ENCODE measurements around the gene EPB41L2.
A peak's percentile ranks its signal among the peaks of the same experiment; 100 is the strongest.

The EPB41L2 gene

DNA sequence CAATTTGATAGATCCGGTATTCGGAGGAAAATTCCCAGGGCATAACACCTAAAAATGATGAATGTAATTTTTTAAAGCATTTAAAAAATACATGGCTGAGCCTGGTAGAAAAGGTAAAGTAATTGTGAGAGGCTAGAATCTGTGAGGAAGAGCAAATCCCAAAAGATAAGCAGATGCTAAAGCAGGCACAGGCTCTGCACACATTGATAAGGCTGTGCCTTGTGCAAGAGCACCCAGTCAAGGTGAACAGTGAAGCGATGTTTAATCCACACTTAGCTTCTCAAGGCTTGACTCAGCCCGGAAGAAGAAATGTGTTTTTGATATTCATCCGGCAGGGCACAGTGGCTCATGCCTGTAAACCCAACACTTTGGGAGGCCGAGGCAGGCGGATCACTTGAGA lies 5.1 kb upstream of the EPB41L2 start:
- Mint-ChIP-seq H3K4me1 (peaks cover 9% of the 10 kb centered on the region), H3K9me3 (peaks cover 4% of the 10 kb centered on the region), H3K4me3 (no peak overlapping the region), H3K27ac (no peak overlapping the region), H3K36me3 (no peaks in the 10 kb centered on the region), H3K27me3 (no peaks in the 10 kb centered on the region)
- no peak for ATAC-seq

DNA sequence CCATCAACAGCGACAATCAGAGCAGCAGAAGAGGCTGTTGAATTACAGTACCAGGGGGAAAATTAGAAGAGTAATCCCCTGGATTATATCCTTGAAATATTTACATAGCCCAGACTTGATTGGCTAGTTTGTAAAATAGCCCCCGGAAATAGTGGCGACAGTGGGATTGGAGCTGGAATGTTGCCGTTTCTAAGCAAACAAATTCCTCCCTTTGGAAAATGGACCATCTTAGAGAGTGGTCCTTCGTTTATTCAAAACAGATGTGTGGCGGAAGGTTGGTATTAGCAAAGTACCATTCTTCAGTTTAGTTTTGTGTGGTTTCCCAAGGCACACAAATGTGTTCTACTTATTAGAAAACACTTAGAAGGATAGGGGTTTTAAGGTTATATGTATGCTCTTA lies 4.5 kb upstream of the EPB41L2 start:
- peaks cover 4% of the 10 kb centered on the region for H3K9me3 Mint-ChIP-seq
- no peaks in the 10 kb centered on the region for H3K36me3 Mint-ChIP-seq
- no peak overlapping the region for H3K4me3 Mint-ChIP-seq
- no peak overlapping the region for H3K27ac Mint-ChIP-seq
- no peaks in the 10 kb centered on the region for H3K27me3 Mint-ChIP-seq
- ATAC-seq, result no peak
- peaks cover 9% of the 10 kb centered on the region for H3K4me1 Mint-ChIP-seq

DNA sequence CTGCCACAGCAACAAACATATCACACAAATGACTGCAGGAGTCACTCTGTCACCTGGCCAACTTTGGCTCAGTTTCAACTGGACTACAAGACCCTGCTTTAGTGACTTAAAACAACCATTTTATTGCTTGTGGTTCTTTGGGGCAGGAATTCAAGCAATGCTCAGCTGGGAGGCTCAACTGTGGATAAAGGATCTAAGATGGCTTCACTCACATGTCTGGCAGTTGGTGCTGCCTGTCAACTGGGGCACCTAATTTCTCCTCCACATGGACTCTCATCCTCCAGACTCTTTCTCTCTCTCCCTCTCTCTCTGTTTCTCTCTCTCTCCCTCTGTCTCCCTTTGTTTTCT lies 2.8 kb upstream of the EPB41L2 start:
- no peak for ATAC-seq
- Mint-ChIP-seq H3K36me3 (no peaks in the 10 kb centered on the region), H3K27ac (no peak overlapping the region), H3K9me3 (peaks cover 4% of the 10 kb centered on the region), H3K27me3 (no peaks in the 10 kb centered on the region), H3K4me1 (peaks cover 23% of the 10 kb centered on the region), H3K4me3 (no peak overlapping the region)

DNA sequence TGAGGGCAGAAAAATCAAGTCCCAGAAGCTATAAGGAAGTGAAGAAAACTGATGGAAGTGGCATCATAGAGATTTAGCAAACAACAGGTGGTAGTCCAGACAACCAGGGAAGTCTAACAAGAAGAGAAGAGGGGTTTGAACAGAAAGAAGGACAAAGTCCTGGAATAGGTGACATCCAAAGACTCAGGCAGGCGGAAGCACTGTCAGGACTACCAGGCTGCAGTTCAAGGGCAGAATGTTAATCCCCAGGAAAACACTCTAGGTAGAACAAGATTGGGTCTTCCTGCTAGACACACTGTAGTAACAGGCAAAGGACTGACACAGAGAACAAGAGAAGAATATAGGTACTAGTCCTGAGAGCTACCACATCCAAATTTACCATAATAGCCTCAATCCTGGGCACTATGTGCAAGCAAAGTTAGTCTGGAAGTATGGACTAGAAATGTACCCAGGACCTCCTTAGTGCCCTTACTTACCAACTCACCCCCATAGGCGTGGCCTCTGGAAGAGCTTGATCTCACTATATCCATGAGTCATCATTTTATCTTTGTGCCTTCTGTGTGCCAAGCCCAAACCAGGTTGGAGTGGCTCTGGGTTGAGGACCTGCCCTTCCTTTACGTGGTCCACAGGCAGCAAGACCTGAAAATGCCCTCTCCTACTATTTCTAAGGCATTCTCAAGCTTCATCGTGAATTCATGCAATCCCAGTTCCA lies 2.2 kb upstream of the EPB41L2 start:
- no peaks in the 10 kb centered on the region for H3K27me3 Mint-ChIP-seq
- H3K4me3 Mint-ChIP-seq, result no peak overlapping the region
- peaks cover 29% of the 10 kb centered on the region for H3K4me1 Mint-ChIP-seq
- H3K9me3 Mint-ChIP-seq, result peaks cover 4% of the 10 kb centered on the region
- no peak overlapping the region for H3K27ac Mint-ChIP-seq
- ATAC-seq, result no peak
- no peaks in the 10 kb centered on the region for H3K36me3 Mint-ChIP-seq

DNA sequence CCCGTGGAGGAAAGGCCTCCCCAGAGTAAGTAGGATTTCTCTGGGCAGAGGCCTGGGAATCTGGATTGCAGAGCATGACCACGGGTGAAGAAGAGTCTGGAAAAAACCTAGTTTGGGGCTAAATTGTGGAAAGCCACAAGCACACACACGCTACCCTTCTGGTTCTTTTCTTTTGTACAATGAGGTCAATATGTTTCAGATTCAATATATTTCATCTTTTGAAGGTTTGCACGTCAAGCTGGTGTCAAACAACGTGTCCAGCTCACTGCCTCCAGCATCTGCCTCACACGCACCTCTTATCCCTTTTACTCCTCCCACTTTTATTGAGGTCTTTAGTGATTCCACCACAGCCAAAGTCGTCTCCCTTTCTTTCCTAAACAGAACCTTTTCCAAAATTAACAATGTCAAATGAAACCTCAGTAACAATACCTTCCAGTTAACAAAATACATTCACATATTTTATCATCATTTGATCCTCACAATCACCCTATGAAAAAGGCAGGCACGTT lies 773 bp upstream of the EPB41L2 start:
- peak overlapping the region; percentile 86 for H3K4me3 Mint-ChIP-seq
- peak overlapping the region; percentile 28 for H3K27ac Mint-ChIP-seq
- H3K4me1 Mint-ChIP-seq, result peaks cover 30% of the 10 kb centered on the region
- H3K27me3 Mint-ChIP-seq, result no peaks in the 10 kb centered on the region
- no peak for ATAC-seq
- H3K9me3 Mint-ChIP-seq, result no peaks in the 10 kb centered on the region
- H3K36me3 Mint-ChIP-seq, result no peaks in the 10 kb centered on the region

DNA sequence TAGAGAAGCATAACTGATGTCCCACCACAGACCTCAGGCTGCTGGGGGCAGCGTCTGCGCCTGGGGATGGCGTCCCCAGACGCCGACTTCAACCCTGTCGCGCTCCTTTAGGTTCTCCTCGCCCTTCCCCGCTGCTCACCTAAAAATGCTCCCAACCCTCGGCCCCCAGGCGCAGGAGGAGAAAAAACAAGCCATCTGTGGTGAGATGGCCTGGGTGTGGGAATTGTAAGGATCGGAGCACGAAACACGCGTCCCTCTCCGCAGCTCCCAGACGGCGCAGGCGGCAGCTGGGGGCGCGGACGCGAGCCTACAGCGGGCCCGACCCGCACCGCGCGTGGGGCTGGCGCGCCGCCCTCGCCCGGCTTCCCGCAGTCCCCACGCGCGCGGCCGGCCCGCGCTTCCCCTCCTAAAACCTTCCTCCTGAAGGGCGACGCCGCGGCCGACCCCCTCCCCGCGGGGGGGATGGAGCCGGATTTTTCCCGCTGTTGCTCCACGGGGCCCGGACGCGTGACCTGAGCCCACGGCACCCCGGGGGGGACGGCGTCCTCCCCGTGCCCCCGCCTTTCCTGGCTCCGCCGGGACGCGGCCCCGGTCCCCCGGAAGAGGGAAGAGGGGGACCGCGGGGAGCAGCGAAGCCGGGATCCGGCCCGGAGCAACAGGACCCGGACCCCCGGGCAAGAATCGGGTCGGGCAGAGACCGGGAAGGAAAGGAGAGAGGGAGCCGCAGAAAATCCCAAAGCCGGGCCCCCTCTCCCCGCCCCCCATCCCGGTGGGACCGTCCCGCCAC lies 611 bp downstream of the EPB41L2 start:
- Mint-ChIP-seq H3K4me1 (peaks cover 31% of the 10 kb centered on the region), H3K27ac (peak overlapping the region; percentile 28), H3K9me3 (no peaks in the 10 kb centered on the region), H3K27me3 (no peaks in the 10 kb centered on the region), H3K4me3 (peak overlapping the region; percentile 86), H3K36me3 (peaks cover 1% of the 10 kb centered on the region)
- peak; percentile 55 for ATAC-seq

DNA sequence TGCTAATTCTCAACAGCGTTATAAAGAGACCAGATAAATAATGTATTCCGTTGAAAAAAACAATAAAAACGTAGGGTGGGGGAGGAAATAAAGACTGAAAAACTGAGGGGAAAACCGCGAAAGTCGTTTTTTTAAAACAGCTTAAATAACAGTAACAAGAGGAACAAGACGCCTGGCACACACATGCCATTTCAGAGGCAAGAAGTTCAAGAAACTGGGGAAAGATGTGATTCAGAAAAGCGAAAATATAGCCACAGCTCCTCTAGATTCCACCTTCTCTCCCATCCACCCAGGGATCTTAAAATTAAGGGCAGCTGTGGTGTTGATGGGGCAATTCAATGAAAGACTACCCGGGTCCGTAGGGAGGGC lies 1.3 kb downstream of the EPB41L2 start:
- Mint-ChIP-seq H3K36me3 (peaks cover 8% of the 10 kb centered on the region), H3K4me3 (peak overlapping the region; percentile 86), H3K27me3 (no peaks in the 10 kb centered on the region), H3K27ac (peak overlapping the region; percentile 28), H3K9me3 (no peaks in the 10 kb centered on the region), H3K4me1 (peaks cover 38% of the 10 kb centered on the region)
- ATAC-seq, result no peak

DNA sequence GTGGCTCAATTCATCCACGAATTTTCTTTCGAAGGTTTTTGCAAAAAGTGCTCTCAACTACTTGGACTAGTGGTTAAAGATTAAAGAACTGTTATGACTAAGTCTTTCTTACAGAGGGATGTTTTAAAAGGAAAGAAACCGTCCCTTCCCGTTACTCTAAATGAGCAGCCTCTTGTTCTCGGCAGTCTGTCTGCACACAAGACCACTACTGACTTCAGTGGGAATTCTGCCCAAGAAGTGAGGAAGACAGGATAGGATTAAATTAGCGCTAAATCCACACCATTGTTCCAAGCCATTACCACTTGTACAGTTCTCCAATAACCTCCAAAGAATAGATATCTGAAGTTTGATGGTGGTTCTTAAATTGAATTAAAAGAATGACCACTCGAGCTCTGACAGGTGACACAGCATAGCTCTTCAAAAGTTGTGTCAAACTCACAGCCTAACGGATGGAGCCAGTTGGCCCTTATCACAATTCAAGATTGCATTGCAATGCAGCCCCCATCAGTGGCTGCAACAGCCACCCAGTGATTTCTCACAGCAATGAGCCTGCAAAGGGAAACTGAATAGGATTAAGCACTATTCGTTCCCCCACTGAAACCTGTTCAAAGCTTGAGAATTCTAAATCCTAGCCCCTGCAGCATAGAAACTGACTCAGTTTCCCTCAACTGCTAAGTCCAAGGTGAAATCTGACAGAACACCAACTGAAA lies 1.8 kb downstream of the EPB41L2 start:
- Mint-ChIP-seq H3K9me3 (no peaks in the 10 kb centered on the region), H3K27me3 (no peaks in the 10 kb centered on the region), H3K4me3 (peak overlapping the region; percentile 86), H3K36me3 (peaks cover 11% of the 10 kb centered on the region), H3K27ac (peak overlapping the region; percentile 28), H3K4me1 (peaks cover 41% of the 10 kb centered on the region)
- ATAC-seq, result no peak

DNA sequence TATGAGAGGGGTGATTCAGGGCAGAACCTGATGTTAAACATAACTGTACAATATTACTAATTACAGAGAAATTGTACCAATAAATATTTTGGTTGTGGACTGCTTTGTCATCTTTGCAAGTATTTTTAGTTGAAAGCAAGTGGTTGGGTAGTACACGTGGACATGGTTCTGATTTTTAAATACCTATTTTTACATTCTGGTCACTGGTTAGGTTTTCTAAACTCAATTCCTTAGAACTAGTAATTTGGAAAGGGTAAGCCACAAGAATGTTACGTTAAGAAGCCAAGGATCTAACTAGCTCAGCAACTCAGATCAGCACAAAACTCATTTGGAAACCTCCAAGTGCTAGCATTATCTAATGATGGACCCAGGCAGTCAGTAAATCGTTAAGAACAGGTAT lies 2.7 kb downstream of the EPB41L2 start:
- H3K36me3 Mint-ChIP-seq, result peaks cover 11% of the 10 kb centered on the region
- H3K4me3 Mint-ChIP-seq, result peak overlapping the region; percentile 86
- peaks cover 41% of the 10 kb centered on the region for H3K4me1 Mint-ChIP-seq
- no peak for ATAC-seq
- H3K27ac Mint-ChIP-seq, result peak overlapping the region; percentile 28
- H3K9me3 Mint-ChIP-seq, result no peaks in the 10 kb centered on the region
- no peaks in the 10 kb centered on the region for H3K27me3 Mint-ChIP-seq

DNA sequence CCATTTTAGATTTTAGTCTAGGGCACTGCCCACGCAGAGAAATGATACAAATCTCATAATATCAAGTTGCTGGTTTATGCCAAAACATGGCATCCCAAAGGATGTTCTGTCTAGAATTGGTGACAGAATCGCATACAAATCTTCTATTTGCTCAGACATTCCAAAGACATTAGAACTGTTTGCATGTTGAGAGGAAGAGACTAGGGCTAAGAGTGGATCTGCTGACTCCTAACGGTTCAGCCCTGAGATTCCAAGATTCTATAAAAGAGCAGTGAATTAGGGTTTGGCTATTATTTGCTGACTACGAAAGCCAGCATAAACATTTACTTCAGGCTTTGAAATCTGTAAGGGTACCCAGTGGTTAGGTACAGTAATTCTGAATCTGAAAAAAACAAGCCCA lies 3.6 kb downstream of the EPB41L2 start:
- peaks cover 14% of the 10 kb centered on the region for H3K36me3 Mint-ChIP-seq
- H3K9me3 Mint-ChIP-seq, result peaks cover under 1% of the 10 kb centered on the region
- no peak overlapping the region for H3K27ac Mint-ChIP-seq
- H3K4me1 Mint-ChIP-seq, result peaks cover 41% of the 10 kb centered on the region
- no peaks in the 10 kb centered on the region for H3K27me3 Mint-ChIP-seq
- no peak overlapping the region for H3K4me3 Mint-ChIP-seq
- no peak for ATAC-seq

DNA sequence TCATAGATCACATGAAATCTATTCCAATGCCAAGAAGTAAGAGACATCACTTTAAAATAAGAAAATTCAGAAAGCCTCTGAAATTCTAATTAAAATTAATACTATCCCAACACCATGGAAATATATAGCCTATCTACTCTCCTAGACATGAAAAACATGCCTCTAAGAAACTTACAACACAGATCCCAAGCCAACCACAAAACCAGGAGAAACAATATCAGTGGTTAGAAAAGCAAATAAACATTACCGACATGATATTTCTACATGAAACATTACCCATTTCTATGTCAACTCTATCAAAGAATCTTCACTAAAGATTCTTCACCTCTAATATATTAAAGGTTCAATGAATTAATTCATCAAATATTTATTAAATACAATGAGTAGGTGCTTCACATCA lies 4.8 kb downstream of the EPB41L2 start:
- Mint-ChIP-seq H3K27me3 (no peaks in the 10 kb centered on the region), H3K4me3 (no peak overlapping the region), H3K36me3 (peaks cover 23% of the 10 kb centered on the region), H3K27ac (no peak overlapping the region), H3K4me1 (peaks cover 32% of the 10 kb centered on the region), H3K9me3 (peaks cover 8% of the 10 kb centered on the region)
- no peak for ATAC-seq

DNA sequence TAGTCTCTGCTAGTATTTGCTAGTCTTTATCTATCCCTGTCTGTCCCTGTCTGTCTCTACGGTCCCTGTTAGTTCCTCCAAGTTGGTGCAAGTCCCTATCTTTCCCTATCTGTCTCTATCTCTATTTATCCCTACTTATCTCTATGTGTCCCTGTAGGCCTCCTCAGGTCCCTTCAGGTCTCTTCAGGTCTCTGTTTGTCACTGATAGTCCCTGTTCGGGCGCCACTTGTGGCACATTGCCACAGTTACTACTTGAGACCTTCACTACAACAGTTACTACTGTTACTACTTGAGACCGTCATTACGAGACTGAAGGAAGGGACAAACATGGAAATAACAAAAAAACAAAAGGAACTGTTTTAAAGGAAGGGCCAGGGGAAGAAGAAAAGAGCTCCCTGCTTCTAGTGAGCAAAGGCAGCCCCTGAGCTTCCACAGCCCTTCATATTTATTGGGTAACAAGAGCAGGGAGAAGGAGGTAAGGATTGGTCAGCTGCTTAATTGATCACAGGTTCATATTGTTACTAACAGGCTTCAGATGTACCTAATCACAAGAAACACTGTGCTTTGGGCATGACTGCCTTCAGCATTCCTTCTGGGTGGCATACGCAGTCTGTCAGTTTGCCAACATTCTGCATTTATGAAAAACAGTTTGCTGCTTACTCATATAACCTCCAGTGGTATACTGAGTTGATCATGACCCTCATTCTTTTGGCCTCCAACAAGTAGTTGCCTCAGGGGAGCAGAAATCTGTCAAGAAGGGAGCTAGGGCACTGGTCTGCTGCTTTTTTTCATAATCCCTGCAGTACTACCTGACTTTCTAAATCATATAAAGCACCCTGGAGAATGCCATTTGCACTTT lies 8.4 kb downstream of the EPB41L2 start:
- no peak overlapping the region for H3K27ac Mint-ChIP-seq
- peaks cover 49% of the 10 kb centered on the region for H3K36me3 Mint-ChIP-seq
- no peaks in the 10 kb centered on the region for H3K27me3 Mint-ChIP-seq
- peaks cover 15% of the 10 kb centered on the region for H3K9me3 Mint-ChIP-seq
- H3K4me3 Mint-ChIP-seq, result no peak overlapping the region
- no peak for ATAC-seq
- H3K4me1 Mint-ChIP-seq, result peaks cover 17% of the 10 kb centered on the region

DNA sequence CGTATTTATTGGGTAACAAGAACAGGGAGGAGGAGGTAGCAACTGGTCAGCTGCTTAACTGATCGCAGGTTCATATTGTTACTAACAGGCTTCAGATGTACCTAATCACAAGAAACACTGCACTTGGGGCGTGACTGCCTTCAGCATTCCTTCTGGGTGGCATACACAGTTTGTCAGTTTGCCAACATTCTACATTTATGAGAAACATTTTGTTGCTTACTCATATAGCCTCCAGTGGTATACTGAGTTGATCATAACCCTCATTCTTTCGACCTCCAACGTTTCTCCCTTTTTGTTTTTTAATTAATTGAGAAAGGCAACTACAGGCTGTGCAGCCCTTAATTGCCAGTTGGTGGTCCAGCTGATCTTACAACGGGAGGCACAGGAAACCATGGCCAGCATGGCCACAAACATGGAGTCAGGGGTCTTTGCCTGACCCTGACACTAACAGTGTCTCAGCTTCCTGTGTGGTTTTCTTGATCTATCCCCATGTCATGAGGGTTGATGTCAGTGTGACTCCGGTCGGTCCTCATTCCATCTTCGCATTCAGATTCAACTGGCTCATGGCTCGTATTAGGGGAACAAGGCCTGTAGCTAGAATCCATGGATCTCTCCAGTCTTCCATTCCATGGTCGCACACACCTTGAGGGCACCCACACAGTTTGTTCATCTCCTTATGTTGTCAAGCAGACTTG lies 9.4 kb downstream of the EPB41L2 start:
- ATAC-seq, result no peak

DNA sequence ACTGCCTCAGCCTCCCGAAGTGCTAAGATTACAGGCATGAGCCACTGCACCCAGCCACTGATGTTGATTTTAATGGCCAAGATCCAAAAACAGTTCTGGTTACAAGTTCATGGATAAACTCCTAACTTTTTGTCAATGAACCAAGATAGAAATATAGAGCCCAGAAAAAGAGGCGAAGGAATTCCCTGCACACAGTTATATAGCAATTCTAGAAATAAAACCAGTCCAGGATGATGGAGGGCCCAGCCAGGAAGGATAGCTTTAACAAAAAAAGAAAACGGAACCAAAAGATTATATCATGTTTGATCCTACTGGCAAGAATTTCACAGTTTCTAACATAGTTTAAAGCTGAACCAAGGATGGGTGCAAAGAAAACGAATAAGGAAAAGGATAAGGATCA lies 10.9 kb downstream of the EPB41L2 start:
- Mint-ChIP-seq H3K27me3 (no peaks in the 10 kb centered on the region), H3K36me3 (peaks cover 50% of the 10 kb centered on the region), H3K9me3 (peaks cover 15% of the 10 kb centered on the region), H3K27ac (no peak overlapping the region), H3K4me3 (no peak overlapping the region), H3K4me1 (peaks cover 14% of the 10 kb centered on the region)
- ATAC-seq, result no peak

More for the DNA sequence above, 9.4 kb downstream of the EPB41L2 start:
- Mint-ChIP-seq H3K9me3 (peaks cover 15% of the 10 kb centered on the region), H3K4me1 (peaks cover 17% of the 10 kb centered on the region), H3K36me3 (peaks cover 49% of the 10 kb centered on the region), H3K27ac (no peak overlapping the region), H3K27me3 (no peaks in the 10 kb centered on the region), H3K4me3 (no peak overlapping the region)

Measured in stimulated activated memory B cell treated with anti-CD40 and anti-IgM and Interleukin-4, amounts not matched to agents 10 μg/mL and 1 μg/mL and 100 μg/mL, for 72 hours (primary cell).